Panc1 (cell line): Measurements from ENCODE around the gene NDUFS6. TPM values are rescaled to one million over a fixed set of nuclear protein-coding genes. Genes with fewer than 3 reads are reported as not detected.

Experiments used
- ATAC-seq: fragments of 200-7000 bp; cut with Tn5 transposase; 2 replicates; pipeline ENCODE4 v1.9.1; 2020; ENCODE audit warnings: mild to moderate bottlenecking, moderate library complexity
- Bru-seq: library from RNA; stranded (reverse); fragments of 400-500 nt; gene quantifications from one replicate; lab custom pipeline; 2021; lab: Mats Ljungman, UMichigan
- BruChase-seq, 2 experiments: library from RNA; stranded (reverse); fragments of 400-500 nt; gene quantifications; one replicate each; lab custom pipeline; 2021; lab: Mats Ljungman, UMichigan
- BruUV-seq: library from RNA; stranded (reverse); fragments of 400-500 nt; replicated peaks from 2 replicates; lab custom pipeline; 2021; lab: Mats Ljungman, UMichigan
- CTCF ChIA-PET: fragments of 300-600 bp; sonication (Branson Sonifier 250); formaldehyde crosslinking; loops from one replicate; lab custom pipeline; 2022; ENCODE audit warnings: antibody characterized with exemption; lab: Charles Lee
- POLR2A ChIA-PET: fragments of 300-600 bp; sonication (Branson Sonifier 250); formaldehyde crosslinking; loops from one replicate; lab custom pipeline; 2022; ENCODE audit warnings: antibody characterized with exemption; lab: Charles Lee
- DNase-seq: peaks from one replicate; pipeline ENCODE4 v3.0.0-alpha.2; 2010; ENCODE audit warnings: low read depth, low spot score
- H3K27ac ChIP-seq: 2 replicates; pipeline ENCODE4 v1.5.1; 2011; ENCODE audit warnings: mild to moderate bottlenecking, low read length, inconsistent platforms
- H3K27me3 ChIP-seq: fragments of 200-500 bp; sonication (Bioruptor generic); 2 replicates; pipeline ENCODE4 v1.6.0; 2014; ENCODE audit warnings: low read length, inconsistent platforms; ENCODE audit not compliant: control insufficient read depth, insufficient read depth
- H3K36me3 ChIP-seq: fragments of 200-500 bp; sonication (Bioruptor generic); 2 replicates; pipeline ENCODE4 v1.5.1; 2014; ENCODE audit warnings: inconsistent platforms, mild to moderate bottlenecking, low read length, moderate library complexity; ENCODE audit not compliant: control insufficient read depth, insufficient read depth
- H3K4me1 ChIP-seq: 2 replicates; pipeline ENCODE4 v1.5.1; 2011; ENCODE audit warnings: inconsistent platforms, mild to moderate bottlenecking, low read length, moderate library complexity; ENCODE audit not compliant: control insufficient read depth, insufficient read depth
- H3K4me3 ChIP-seq, 2 experiments: 2 replicates each; pipeline ENCODE4 v1.5.1; 2011 to 2012; ENCODE audit warnings: low read depth in 2 of 2, low read length in 2 of 2, mild to moderate bottlenecking in 2 of 2, inconsistent platforms in 1 of 2, moderate library complexity in 1 of 2
- H3K9me3 ChIP-seq: fragments of 200-500 bp; sonication (Bioruptor generic); 2 replicates; pipeline ENCODE4 v1.5.1; 2014; ENCODE audit warnings: low read depth, mild to moderate bottlenecking, inconsistent platforms, low read length, moderate library complexity; ENCODE audit not compliant: control insufficient read depth, insufficient read depth
- POLR2AphosphoS5 ChIP-seq: IDR thresholded peaks from 2 replicates; pipeline ENCODE4 v1.6.1; 2012; ENCODE audit warnings: mild to moderate bottlenecking, low read depth, low read length, moderate library complexity
- REST ChIP-seq, 2 experiments: IDR thresholded peaks; 2 replicates each; pipeline ENCODE4 v1.6.1; 2011 to 2012; ENCODE audit warnings: low read depth in 2 of 2, control low read depth in 1 of 2, low read length in 1 of 2, mild to moderate bottlenecking in 1 of 2, moderate library complexity in 1 of 2; ENCODE audit not compliant: insufficient read depth in 1 of 2
- SIN3A ChIP-seq: IDR thresholded peaks from 2 replicates; pipeline ENCODE4 v1.6.1; 2012; ENCODE audit warnings: low read depth, mild to moderate bottlenecking, low read length, moderate library complexity, borderline replicate concordance; ENCODE audit not compliant: insufficient read depth
- in situ Hi-C: cut with HindIII; loops from 2 replicates; pipeline ENCODE4 v1.10.0; 2016; ENCODE audit warnings: low sequenced_read_pairs, low pct_unique_long_range_greater_than_20kb
- intact Hi-C: fragments of 100-400 bp; cut with micrococcal nuclease; formaldehyde crosslinking; loops from one replicate; pipeline ENCODE4 v1.10.0; 2022; ENCODE audit not compliant: unreplicated experiment
- long read RNA-seq: library from polyadenylated mRNA; unstranded; transcript quantifications from one replicate; pipeline ENCODE4 v2.0.0, GENCODE V29; 2021; ENCODE audit not compliant: unreplicated experiment
- polyA plus RNA-seq: library from polyadenylated mRNA; unstranded; fragments of >200 nt; gene quantifications from one replicate; pipeline ENCODE4 v1.2.1, GENCODE V29; 2012; ENCODE audit warnings: missing spikeins; ENCODE audit not compliant: insufficient read length
- total RNA-seq: library from RNA; stranded (reverse); gene quantifications from one replicate; pipeline ENCODE4 v1.2.1, GENCODE V29; 2021; ENCODE audit not compliant: unreplicated experiment

Gene NDUFS6
- 70.6 TPM for total RNA-seq
- 299 TPM for polyA plus RNA-seq
- percentile 93 among the genes with signal in this experiment for Bru-seq, nascent RNA
- percentile 92 among the genes with signal in this experiment for BruChase-seq, experiment 1, labeled RNA remaining after a 2-hour chase
- percentile 83 among the genes with signal in this experiment for BruChase-seq, experiment 2, labeled RNA remaining after a 6-hour chase
- long read RNA-seq, transcript NDUFS6-201 (4 exons, 1,082 nt) = major isoform, 104 of 227 reads
- long read RNA-seq, partial matches to known transcripts = 116 of 227 reads
- long read RNA-seq, other reads (novel, unspliced or antisense) = 7 of 227 reads

GRCh38 chr5:1801222-1801966 lies at the start of gene NDUFS6:
Gene NDUFS6, plus strand, starts transcription at chr5:1801407. Its CDS starts 11 bp downstream, at chr5:1801418.
- H3K27me3 ChIP-seq = no peaks in the 10 kb centered on the region
- BruUV-seq = no TSS peak
- H3K4me1 ChIP-seq = peaks cover 13% of the 10 kb centered on the region
- H3K4me3 ChIP-seq = peak within 1 kb of the TSS; percentile 99
- peaks cover 42% of the 10 kb centered on the region for H3K36me3 ChIP-seq
- POLR2A ChIA-PET = no interaction called here
- H3K9me3 ChIP-seq = no peaks in the 10 kb centered on the region
- in situ Hi-C loops = no loop called here
- TF ChIP-seq REST (IDR thresholded peaks at IDR 0.05; ENCODE audit: insufficient read depth in 1 of 2, low read depth in 2 of 2, low read length in 1 of 2) = 0 out of 4 replicates have a peak, but pooled peaks of 1 of the 2 experiments have one; percentile 39
- no peak for TF ChIP-seq SIN3A
- peak; percentile 72; the same call in 1 of the 2 replicates for TF ChIP-seq POLR2AphosphoS5
- DNase-seq (no peak), ATAC-seq (peak; percentile 72)
- H3K27ac ChIP-seq = peak within 1 kb of the TSS; percentile 95
- intact Hi-C loops = no loop called here
- CTCF ChIA-PET = interaction anchor here (0.6 kb wide), 1 partner anchor 285 kb away, joined by 3 read pairs; no protein-coding TSS in a partner anchor

- POLR2A ChIA-PET = no interaction called here
- H3K4me3 ChIP-seq = no peak overlapping the region
- no peak for TF ChIP-seq REST (IDR thresholded peaks at IDR 0.05; ENCODE audit: insufficient read depth in 1 of 2, low read depth in 2 of 2, low read length in 1 of 2)
- in situ Hi-C loops (no loop called here), intact Hi-C loops (no loop called here)
- CTCF ChIA-PET = interaction anchor here (0.6 kb wide), 1 partner anchor 107 kb away, joined by 3 read pairs; no protein-coding TSS in a partner anchor
- no peaks in the 10 kb centered on the region for H3K4me1 ChIP-seq
- no TSS peak for BruUV-seq
- H3K9me3 ChIP-seq = no peaks in the 10 kb centered on the region
- ATAC-seq (no peak), DNase-seq (no peak)
- no peaks in the 10 kb centered on the region for H3K36me3 ChIP-seq
- no peak overlapping the region for H3K27ac ChIP-seq
- H3K27me3 ChIP-seq = no peaks in the 10 kb centered on the region
Observed at GRCh38 chr5:1751864-1752822, 49.1 kb upstream of the NDUFS6 start.
